Spleen (tissue), 11 donors: ENCODE data around the gene RDX. TPM values are rescaled to one million over a fixed set of nuclear protein-coding genes. Genes with fewer than 3 reads are reported as not detected.
"Not testable (repeated sequence)": the region's sequence is repeated elsewhere in the genome, so short reads cannot be mapped to it uniquely, and the experiment has no call there.

ENCODE experiments used
- DNase-seq: peaks from one replicate; pipeline ENCODE4 v3.0.0-alpha.2; 2020
- H3K27ac ChIP-seq, 8 donors: fragments of 200-600 bp; sonication (generic) in 7 of 8; 1 replicate in 4 of 8; 2 replicates in 4 of 8; pipeline versions ENCODE4 v1.5.0 to v1.8.0; 2016 to 2021; ENCODE audit warnings: inconsistent platforms in 4 of 8, mild to moderate bottlenecking in 4 of 8, moderate library complexity in 1 of 8
- H3K27me3 ChIP-seq, 7 donors: fragments of 200-600 bp; sonication (generic) in 6 of 7; replicated peaks in 1 of 7; 1 replicate in 4 of 7; 2 replicates in 3 of 7; pipeline versions ENCODE4 v1.5.0 to v1.8.0; 2016 to 2021; ENCODE audit warnings: inconsistent platforms in 3 of 7, mild to moderate bottlenecking in 1 of 7
- H3K36me3 ChIP-seq, 6 donors: fragments of 200-600 bp; sonication (generic) in 5 of 6; 1 replicate in 4 of 6; 2 replicates in 2 of 6; pipeline versions ENCODE4 v1.5.0 to v1.8.0; 2016 to 2021; ENCODE audit warnings: inconsistent platforms in 2 of 6
- H3K4me1 ChIP-seq, 6 donors: fragments of 200-600 bp; sonication (generic) in 5 of 6; 1 replicate in 3 of 6; 2 replicates in 3 of 6; pipeline versions ENCODE4 v1.5.0 to v1.8.0; 2016 to 2021; ENCODE audit warnings: inconsistent platforms in 3 of 6
- H3K4me3 ChIP-seq, 8 donors: fragments of 200-600 bp; sonication (generic) in 7 of 8; 1 replicate in 4 of 8; 2 replicates in 4 of 8; pipeline versions ENCODE4 v1.5.0 to v1.8.0; 2016 to 2021; ENCODE audit warnings: inconsistent platforms in 4 of 8, mild to moderate bottlenecking in 4 of 8, moderate library complexity in 2 of 8
- H3K9me3 ChIP-seq, 8 donors: fragments of 200-600 bp; sonication (generic) in 7 of 8; 1 replicate in 4 of 8; 2 replicates in 4 of 8; pipeline versions ENCODE4 v1.5.0 to v1.8.0; 2016 to 2021; ENCODE audit warnings: inconsistent platforms in 4 of 8
- POLR2A ChIP-seq, 3 donors: fragments of 450-650 bp; IDR thresholded peaks; one replicate each; pipeline ENCODE4 v1.5.1; 2017; ENCODE audit warnings: antibody characterized with exemption in 3 of 3, mild to moderate bottlenecking in 1 of 3
- POLR2AphosphoS5 ChIP-seq, 3 donors: sonication (generic); formaldehyde crosslinking; IDR thresholded peaks; one replicate each; pipeline ENCODE4 v1.5.1; 2017; ENCODE audit warnings: antibody characterized with exemption in 3 of 3
- WGBS, 5 donors: extraction: QIAGEN DNeasy Blood & Tissue Kit in 3 of 5; methylation state at CpG; one replicate each; pipeline versions ENCODE4 v1.1.5 to v1.1.7; 2013 to 2018; 5-methylcytosine and 5-hydroxymethylcytosine counted together
- intact Hi-C: fragments of 100-400 bp; cut with DNase I; formaldehyde crosslinking; loops from one replicate; pipeline ENCODE4 v1.15.0; 2023; ENCODE audit warnings: low total_unique reads
- polyA plus RNA-seq, 3 donors: library from polyadenylated mRNA; stranded (reverse); fragments of 200-250 nt; gene quantifications; one replicate each; pipeline ENCODE4 v1.2.1, GENCODE V29; 2013
- total RNA-seq, 7 donors: library from RNA; depleted of rRNA in 3 of 7; stranded (reverse); fragments of >200 nt in 3 of 7; fragmentation: NEBNext Ultra II Directional in 4 of 7; extraction: Animal tissue kit (Norgen Biotek cat#: 25700) in 4 of 7; gene quantifications; one replicate each; pipeline versions ENCODE4 v1.1.0 to v1.2.1, GENCODE V29; 2016 to 2021
- TF ChIP-seq, protein P1 (sequence below), 11 experiments: fragments of 200-600 bp in 7 of 11; fragments of 450-650 bp in 4 of 11; sonication (generic) in 4 of 11; IDR thresholded peaks in 8 of 11; conservative IDR thresholded peaks in 3 of 11; 1 replicate in 7 of 11; 2 replicates in 4 of 11; pipeline versions ENCODE4 v1.4.0 to v1.8.0; 2016 to 2021; ENCODE audit warnings: antibody characterized with exemption in 11 of 11, inconsistent platforms in 4 of 11, mild to moderate bottlenecking in 1 of 11
- donor health status: healthy with polysubstance abuse.
- donor health status: DM: no; HTN: no; CAD: no; lungs with moderate emphysema.
- donor health status: DM: no; HTN: no; CAD: no.
- donor health status: Bipolar disorder and iron deficiency.
- donor health status: healthy.
- donor health status: DM: no; HTN: no; CAD: no.
- donor health status: DM: yes; HTN: yes; CAD: no.

RDX gene
- total and polyA plus RNA-seq, 10 donors = 11.7 to 138 (median 90.9) TPM

DNA sequence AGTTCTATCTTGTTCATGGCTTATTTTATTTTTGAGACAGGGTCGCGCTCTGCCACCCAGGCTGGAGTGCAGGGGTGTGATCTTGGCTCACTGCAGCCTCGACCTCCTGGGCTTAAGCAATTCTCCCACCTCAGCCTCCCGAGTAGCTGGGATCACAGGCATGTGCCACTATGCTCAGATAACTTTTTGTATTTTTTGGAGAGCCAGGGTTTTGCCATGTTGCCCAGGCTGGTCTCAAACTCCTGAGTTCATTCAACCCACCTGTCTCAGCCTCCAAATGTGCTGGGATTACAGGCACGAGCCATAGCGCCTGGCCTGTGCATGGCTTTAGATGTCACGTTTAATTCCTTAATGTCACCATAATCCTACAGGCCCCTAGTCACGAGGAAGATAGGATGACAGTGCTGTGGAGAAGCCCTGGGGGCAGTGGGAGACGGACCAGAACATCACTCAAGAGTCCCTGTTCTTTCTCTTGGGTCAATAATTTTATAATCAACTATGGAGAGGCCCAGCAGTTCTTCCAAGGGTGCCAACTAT is 99.5 kb downstream of the RDX start:
- DNase-seq = no peak
- 78 to 94% (median 84%) methylated on average over 9 of the region's 9 CpGs for WGBS, 5 donors
- peaks cover 0 to 5% (median 0%) of the 10 kb centered on the region in 8 donors for H3K9me3 ChIP-seq
- no peak overlapping the region for H3K27ac ChIP-seq
- intact Hi-C loops = loop anchor here (10.0 kb wide), 1 partner anchor 252 kb away; no protein-coding TSS in a partner anchor
- peaks cover 0 to 8% (median 0%) of the 10 kb centered on the region in 7 donors for H3K27me3 ChIP-seq
- TF ChIP-seq POLR2AphosphoS5 (IDR thresholded peaks at IDR 0.05) = no peak
- TF ChIP-seq, protein P1, sequence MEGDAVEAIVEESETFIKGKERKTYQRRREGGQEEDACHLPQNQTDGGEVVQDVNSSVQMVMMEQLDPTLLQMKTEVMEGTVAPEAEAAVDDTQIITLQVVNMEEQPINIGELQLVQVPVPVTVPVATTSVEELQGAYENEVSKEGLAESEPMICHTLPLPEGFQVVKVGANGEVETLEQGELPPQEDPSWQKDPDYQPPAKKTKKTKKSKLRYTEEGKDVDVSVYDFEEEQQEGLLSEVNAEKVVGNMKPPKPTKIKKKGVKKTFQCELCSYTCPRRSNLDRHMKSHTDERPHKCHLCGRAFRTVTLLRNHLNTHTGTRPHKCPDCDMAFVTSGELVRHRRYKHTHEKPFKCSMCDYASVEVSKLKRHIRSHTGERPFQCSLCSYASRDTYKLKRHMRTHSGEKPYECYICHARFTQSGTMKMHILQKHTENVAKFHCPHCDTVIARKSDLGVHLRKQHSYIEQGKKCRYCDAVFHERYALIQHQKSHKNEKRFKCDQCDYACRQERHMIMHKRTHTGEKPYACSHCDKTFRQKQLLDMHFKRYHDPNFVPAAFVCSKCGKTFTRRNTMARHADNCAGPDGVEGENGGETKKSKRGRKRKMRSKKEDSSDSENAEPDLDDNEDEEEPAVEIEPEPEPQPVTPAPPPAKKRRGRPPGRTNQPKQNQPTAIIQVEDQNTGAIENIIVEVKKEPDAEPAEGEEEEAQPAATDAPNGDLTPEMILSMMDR (IDR thresholded peaks at IDR 0.05 in 8 of 11, conservative IDR thresholded peaks at IDR 0.05 in 3 of 11) = no peak
- no peak for TF ChIP-seq POLR2A (IDR thresholded peaks at IDR 0.05)
- no peak overlapping the region for H3K4me3 ChIP-seq
- peaks cover 0 to 5% (median 0%) of the 10 kb centered on the region in 6 donors for H3K4me1 ChIP-seq
- no peaks in the 10 kb centered on the region for H3K36me3 ChIP-seq

DNA sequence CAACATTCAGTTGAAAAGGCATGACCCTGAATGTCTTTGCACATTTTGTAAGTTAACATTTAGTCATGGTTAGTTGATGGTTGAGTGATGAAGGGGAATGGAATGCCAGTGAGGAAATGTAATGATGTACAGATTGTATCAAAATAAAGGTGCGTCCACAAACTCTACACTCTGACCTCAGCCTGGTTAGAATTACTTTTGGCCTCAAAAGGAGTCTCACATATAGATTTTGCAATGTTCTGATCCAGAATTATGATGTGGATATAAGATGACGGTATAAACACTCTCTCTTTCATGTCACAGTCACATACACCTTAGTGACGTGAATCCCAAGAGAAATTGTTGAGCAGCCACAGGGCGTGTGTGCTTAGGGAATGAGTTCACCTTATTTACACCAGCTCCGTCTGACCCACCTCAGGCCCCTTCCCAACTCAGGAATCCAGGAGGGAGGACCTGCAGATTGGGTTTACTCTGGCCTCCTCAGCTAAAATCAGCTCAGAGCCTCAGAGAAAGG is 100.1 kb downstream of the RDX start:
- Histone ChIP-seq H3K9me3 (peaks cover 0 to 10% (median 0%) of the 10 kb centered on the region in 8 donors), H3K4me3 (no peak overlapping the region), H3K36me3 (no peaks in the 10 kb centered on the region), H3K27me3 (peaks cover 0 to 8% (median 0%) of the 10 kb centered on the region in 7 donors), H3K4me1 (peaks cover 0 to 2% (median 0%) of the 10 kb centered on the region in 6 donors), H3K27ac (no peak overlapping the region)
- 87 to 97% (median 93%) methylated on average over 5 of the region's 5 CpGs for WGBS, 5 donors
- intact Hi-C loops = loop anchor here (10.0 kb wide), 1 partner anchor 251 kb away; no protein-coding TSS in a partner anchor
- TF ChIP-seq POLR2AphosphoS5 (IDR thresholded peaks at IDR 0.05) = no peak
- TF ChIP-seq, protein P1 (IDR thresholded peaks at IDR 0.05 in 8 of 11, conservative IDR thresholded peaks at IDR 0.05 in 3 of 11) = no peak
- no peak for TF ChIP-seq POLR2A (IDR thresholded peaks at IDR 0.05)
- no peak for DNase-seq

DNA sequence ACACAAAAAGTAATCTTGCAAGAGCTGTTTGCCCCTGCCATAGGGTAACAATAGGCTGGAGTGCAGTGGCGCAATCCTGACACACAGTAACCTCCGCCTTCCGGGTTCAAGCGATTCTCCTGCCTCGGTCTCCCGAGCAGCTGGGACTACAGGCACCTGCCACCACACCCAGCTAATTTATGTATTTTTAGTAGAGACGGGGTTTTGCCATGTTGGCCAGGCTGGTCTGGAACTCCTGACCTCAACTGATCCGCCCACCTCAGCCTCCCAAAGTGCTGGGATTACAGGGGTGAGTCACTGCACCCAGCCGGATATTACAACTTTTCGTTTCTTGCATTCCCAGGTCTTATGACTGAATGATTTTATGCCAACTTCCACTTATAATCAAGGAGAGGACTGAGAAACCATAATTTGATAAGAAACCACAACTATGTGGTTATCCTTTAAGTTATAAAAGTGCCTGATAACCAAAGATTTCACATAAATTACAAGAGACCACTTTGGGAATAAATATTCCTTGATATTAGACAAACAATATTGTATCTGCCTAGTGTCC is 102.1 kb downstream of the RDX start:
- not testable (repeated sequence) for H3K4me1 ChIP-seq, H3K4me3 ChIP-seq, DNase-seq, H3K36me3 ChIP-seq, H3K27ac ChIP-seq, H3K27me3 ChIP-seq
- H3K9me3 ChIP-seq = peaks cover 0 to 12% (median 0%) of the 10 kb centered on the region in 8 donors
- intact Hi-C loops = loop anchor here (10.0 kb wide), 1 partner anchor 249 kb away; no protein-coding TSS in a partner anchor
- WGBS, 5 donors = 63 to 85% (median 82%) methylated on average over 8 to 10 of the region's 10 CpGs

DNA sequence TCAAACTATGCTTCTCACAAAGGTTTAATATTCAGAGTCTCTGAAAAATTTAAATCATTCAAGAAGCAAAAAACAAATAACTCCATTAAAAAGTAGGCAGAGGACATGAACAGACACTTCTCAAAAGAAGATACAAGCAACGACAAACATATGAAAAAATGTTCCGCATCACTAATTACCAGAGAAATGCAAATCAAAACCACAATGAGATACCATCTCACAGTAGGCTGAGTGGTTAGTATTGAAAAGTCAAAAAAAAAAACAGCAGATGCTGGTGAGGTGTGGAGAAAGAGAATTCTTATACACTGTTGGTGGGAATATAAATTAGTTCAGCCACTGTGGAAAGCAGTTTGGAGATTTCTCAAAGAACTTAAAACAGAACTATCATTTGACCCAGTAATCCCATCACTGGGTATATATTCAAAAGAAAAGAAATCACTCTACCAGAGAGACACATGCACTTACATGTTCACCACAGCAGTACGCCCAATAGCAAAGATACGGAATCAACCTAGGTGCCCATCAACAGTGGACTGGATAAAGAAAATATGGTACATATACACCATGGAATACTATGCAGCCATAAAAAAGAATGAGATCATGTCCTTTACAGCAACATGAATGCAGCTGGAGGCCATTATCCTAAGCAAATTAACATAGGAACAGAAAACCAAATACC is 103.7 kb downstream of the RDX start:
- 63 to 82% (median 67%) methylated on average over 4 of the region's 4 CpGs for WGBS, 5 donors
- H3K36me3 ChIP-seq, DNase-seq, H3K4me1 ChIP-seq, H3K27ac ChIP-seq, H3K27me3 ChIP-seq, H3K4me3 ChIP-seq: not testable (repeated sequence)
- intact Hi-C loops = loop anchor here (10.0 kb wide), 1 partner anchor 248 kb away; no protein-coding TSS in a partner anchor
- peaks cover 0 to 12% (median 0%) of the 10 kb centered on the region in 8 donors for H3K9me3 ChIP-seq

DNA sequence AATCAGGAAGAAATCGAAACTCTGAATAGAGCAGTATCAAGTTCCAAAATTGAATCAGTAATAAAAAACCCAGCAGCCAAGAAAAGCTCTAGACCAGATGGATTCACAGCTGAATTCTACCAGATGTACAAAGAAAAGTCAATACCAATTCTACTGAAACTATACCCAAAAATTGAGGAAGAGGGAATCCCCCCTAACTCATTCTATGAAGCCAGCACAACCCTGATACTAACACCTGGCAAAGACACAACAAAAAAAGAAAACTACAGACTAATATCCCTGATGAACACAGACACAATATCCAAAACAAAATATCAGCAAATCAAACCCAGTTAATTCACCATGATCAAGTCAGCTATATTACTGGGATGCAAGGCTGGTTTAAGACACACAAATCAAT is 105.5 kb downstream of the RDX start:
- WGBS, 5 donors = 78 to 89% (median 86%) methylated on average over 1 of the region's 1 CpG

More for the DNA sequence above, 105.5 kb downstream of the RDX start:
- no peak for DNase-seq
- H3K36me3 ChIP-seq = no peaks in the 10 kb centered on the region
- H3K4me3 ChIP-seq = no peak overlapping the region
- H3K9me3 ChIP-seq = peaks cover 0 to 12% (median 0%) of the 10 kb centered on the region in 8 donors
- H3K27ac ChIP-seq = no peak overlapping the region
- no peak for TF ChIP-seq POLR2A (IDR thresholded peaks at IDR 0.05)
- TF ChIP-seq POLR2AphosphoS5 (IDR thresholded peaks at IDR 0.05) = no peak
- TF ChIP-seq, protein P1 (IDR thresholded peaks at IDR 0.05 in 8 of 11, conservative IDR thresholded peaks at IDR 0.05 in 3 of 11) = no peak
- no peaks in the 10 kb centered on the region for H3K4me1 ChIP-seq
- intact Hi-C loops = loop anchor here (10.0 kb wide), 1 partner anchor 246 kb away; no protein-coding TSS in a partner anchor
- H3K27me3 ChIP-seq = peaks cover 0 to 17% (median 0%) of the 10 kb centered on the region in 7 donors
